NCI-H748 (cell line): ENCODE data around the gene PLA2G3.
"Not testable (repeated sequence)": the region's sequence is repeated elsewhere in the genome, so short reads cannot be mapped to it uniquely, and the experiment has no call there.

Source experiments
- DNase-seq: peaks from one replicate; lab custom pipeline; 2025; ENCODE audit not compliant: unreplicated experiment; lab: John Stamatoyannopoulos, UW

The PLA2G3 gene

DNA sequence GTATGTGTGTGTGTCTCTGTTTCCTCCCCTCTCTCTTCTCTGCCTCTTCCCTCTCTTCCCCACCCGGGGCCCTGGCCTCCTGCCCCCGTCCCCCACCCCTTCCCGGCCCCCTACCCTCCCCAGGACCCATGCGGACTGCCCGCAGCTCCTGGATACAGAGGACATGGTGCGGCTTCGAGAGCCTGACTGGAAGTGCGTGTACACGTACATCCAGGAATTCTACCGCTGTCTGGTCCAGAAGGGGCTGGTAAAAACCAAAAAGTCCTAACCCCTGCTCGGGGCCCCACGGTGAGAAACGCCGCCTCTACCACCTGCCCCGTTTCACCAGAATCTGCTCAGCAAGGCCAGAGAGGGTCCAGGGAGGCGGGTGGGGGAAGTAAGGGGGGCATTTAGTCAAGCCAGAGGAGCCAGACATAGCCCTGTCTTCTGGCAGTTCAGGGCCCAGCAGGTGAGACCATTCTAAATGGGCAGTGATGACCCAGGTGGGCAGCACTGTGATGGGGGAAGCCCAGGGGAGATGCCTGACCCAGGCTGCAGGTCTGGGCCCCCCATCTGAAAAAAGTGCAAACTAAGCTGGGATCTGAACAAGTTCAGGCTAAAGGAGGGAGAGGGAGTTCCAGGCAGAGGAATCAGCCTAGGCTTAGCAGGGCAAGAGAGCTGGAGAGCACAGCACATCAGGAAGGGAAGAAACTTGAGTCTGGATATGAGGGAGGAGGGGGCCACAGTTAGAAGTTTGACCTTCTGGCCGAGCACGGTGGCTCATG is 39.4 kb downstream of the PLA2G3 start:
- DNase-seq = no peak

DNA sequence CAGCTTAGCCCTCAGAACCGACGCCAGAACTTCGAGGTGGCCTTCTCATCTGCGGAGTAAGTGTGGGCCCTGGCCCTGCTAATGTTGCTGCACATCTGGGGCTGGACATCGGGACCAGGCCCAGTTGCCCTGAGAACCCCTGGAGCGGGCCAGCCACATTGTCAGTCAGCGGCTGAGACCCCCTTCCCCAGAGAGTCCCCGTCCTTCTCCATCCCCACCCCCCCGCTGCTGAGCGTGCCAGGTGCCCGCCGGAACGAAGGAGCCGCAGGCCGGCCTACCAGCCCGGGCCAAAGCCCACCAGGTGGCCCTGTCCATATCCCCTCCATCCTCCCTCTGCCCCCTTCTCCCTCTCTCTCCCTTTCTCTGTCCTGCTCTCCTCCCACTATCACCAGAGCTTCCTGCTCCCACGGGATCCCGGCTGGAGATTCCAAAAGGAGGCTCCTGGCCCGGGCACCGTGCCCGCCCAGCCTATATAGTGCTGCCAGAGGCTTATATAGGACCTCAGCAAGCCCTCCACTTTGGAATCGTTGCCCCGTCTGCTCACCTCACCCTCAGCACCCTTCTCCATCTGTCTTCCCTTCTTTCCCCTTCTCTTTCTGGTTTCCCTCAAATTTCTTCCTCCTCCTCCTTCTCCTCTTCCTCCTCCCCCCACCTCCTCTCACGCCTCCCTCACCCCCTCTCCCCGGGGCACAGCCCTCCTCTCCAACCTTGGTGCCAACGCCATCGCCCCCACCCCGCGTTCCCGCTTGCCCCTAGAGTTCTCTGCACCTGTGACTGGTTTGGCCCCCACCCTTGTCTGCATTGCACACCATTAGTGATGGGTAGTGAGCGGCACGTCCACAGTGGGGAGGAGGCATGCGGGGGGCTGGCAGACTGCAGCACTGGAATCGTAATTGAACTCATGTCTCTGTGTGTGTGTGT is 40.2 kb downstream of the PLA2G3 start:
- DNase-seq = no peak

DNA sequence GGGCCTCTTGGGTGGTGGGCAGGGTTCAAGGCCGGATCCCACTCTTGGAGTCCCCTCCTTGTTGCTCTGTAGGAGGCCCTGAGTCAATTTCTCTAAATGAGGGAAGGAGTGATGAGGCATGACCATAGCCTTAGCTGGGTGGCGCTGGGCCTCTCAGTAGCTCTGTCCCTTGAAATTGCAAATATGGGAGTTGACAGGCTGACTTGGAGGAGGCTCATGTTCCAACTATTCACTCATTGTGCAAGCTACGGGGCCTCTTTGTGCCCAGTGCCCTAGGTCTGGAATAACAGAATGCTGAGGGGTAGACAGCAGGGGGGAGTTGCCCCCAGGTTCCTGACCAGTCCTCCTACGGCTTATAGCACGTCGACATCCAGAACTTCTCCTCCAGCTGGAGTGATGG is 40.9 kb downstream of the PLA2G3 start:
- no peak for DNase-seq

DNA sequence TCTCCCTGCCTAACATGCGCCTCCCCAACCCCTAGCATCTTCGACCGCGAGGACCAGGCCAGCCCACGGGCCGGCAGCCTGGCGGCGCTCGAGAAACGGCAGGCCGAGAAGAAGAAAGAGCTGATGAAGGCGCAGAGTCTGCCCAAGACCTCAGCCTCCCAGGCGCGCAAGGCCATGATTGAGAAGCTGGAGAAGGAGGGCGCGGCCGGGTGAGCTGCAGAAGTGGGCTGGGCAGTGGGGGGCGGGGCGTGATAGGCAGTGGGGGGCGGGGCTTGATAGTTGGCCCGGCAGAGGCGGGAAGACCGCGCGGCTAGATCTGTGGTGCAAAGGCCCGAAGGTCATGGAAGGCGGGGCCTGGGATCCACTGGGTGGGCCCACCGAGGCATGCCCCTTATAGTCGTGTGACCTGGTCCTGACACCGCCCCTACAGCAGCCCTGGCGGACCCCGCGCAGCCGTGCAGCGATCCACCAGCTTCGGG is 41.6 kb downstream of the PLA2G3 start:
- no peak for DNase-seq

DNA sequence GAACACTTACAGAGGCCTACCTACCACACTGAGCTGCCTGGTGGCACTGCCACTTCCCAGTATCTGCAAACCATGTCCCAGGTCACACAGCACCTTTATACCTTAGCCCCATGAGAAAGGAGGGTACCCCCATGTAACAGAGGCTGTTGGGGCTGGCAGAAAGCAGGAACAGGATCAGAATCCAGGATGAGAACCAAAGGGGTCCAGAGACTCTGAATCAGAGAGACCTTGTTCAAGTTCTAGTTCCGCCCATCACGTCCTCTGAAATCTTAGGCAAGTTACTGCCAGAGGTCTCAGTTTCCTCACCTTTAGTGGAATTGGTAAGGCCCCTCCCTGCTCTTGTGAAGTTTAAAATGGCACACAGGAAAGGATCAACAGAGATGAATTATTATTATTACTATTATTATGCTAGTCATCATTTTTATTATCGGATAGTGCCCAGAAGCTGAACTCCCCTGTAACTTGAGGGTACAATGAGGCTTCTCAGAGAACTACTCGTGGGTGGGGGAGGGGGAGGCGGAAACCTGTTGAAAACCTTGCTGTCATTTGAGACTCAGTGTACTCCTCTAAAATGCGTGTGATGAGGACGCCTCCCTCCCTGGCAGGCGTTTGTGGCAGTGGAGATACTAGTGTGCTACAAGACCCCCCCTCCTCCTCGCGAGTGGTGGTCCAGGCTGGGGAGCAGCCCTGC is 42.2 kb downstream of the PLA2G3 start:
- no peak for DNase-seq

DNA sequence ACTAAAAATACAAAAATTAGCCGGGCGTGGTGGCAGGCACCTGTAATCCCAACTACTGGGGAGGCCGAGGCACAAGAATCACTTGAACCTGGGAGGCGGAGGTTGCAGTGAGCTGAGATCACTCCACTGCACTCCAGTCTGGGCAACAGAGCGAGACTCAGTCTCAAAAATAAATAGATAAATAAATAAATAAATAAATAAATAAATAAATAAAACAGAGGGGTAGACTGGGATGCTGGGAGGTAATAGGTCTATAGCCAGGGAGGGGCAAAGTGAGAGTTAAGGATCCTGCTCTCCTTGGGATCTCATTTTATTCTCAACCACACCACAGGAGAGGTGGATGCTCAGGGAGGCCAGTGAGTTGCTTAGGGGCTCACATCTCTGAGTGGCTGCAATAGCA is 42.8 kb downstream of the PLA2G3 start:
- DNase-seq = not testable (repeated sequence)

DNA sequence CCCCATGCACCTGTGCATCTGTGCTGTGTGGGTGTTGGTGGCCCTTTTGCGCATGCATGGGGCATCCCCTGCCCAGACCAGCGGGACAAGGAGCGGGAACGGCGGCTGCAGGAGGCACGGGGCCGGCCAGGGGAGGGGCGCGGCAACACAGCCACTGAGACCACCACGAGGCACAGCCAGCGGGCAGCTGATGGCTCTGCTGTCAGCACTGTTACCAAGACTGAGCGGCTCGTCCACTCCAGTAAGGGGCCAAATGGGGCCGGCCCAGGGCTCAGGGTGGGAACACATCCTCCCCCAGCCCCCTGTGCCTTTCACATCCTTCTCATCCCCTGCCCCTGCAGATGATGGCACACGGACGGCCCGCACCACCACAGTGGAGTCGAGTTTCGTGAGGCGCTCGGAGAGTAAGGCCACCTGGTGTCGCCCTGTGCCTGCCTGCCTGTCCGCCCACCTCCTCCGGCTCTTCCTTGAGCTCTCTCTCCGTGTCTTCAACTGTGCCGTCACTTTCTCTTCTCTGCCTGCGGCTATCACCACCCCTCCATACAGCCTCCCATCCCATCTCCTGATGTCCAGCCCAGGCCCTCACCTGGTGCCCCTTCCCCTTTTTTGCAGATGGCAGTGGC is 43.5 kb downstream of the PLA2G3 start:
- no peak for DNase-seq

DNA sequence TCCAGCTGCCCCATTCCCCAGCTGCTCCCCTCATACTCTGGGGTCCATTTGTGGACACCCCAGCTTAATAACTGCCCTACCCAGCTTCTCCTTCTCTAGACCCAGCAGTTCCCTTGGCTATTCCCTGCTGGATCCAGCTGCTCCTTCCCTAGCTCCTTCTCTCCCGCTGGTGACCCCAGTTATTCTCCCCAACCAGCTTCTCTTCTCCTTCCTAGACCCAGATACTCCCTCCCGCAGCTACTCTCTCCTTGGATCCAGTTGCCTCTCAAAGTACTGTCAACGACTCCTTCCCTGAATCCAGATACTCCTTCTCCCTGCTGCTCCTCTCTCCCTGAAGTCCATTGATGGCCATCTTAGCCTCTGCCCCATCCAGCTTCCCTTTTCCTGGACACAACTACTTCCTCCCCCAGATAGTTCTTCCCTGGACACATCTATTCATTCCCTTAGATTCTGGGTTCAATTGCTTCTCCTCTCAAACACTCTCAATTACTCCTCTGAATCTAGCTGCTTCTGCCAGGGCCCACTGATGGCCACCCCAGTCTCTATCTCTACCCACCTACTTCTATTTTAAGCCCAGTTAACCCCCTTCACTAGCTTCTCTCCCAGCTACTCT is 44.6 kb downstream of the PLA2G3 start:
- no peak for DNase-seq

DNA sequence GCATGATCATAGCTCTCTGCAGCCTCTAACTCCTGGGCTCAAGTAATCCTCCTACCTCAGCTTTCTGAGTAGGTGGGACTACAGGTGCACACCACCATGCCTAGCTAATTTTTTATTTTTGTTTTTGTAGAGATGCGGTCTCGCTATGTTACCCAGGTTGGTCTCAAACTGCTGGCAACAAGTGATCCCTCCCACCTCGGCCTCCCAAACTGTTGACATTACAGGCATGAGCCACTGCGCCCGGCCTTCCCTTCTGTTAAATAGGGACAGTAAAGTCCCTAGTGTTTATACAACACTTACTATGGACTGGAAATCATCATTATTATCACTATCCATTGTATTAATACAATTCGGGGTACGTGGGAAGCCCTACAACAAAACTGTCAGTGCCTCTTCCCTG is 45.6 kb downstream of the PLA2G3 start:
- no peak for DNase-seq

DNA sequence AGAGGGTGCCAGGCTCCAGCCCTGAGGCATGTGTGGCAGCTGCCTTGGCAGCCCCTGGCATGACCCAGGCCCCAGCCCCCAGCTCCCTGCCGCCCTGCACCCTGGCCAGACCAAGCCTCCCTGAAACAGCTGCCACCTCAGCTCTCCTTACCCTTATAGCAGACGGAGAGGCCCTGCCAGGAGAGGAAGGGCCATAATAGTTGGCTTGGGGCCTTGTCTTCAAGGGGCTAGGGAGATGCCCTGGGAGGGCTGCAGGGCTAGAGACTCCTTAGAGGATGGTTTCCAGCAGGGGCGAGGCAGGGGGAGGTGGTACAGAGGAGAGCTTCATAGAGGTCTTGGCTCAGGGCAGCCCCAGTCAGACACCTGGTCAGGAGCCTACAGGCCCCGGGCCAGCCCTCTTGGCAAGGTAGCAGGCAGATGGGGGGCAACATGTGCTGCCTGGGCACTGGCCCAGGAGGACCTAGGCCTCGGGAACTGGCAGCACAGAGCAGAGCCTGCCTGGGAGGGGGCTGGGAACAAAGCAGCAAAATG is 46.2 kb downstream of the PLA2G3 start:
- no peak for DNase-seq

DNA sequence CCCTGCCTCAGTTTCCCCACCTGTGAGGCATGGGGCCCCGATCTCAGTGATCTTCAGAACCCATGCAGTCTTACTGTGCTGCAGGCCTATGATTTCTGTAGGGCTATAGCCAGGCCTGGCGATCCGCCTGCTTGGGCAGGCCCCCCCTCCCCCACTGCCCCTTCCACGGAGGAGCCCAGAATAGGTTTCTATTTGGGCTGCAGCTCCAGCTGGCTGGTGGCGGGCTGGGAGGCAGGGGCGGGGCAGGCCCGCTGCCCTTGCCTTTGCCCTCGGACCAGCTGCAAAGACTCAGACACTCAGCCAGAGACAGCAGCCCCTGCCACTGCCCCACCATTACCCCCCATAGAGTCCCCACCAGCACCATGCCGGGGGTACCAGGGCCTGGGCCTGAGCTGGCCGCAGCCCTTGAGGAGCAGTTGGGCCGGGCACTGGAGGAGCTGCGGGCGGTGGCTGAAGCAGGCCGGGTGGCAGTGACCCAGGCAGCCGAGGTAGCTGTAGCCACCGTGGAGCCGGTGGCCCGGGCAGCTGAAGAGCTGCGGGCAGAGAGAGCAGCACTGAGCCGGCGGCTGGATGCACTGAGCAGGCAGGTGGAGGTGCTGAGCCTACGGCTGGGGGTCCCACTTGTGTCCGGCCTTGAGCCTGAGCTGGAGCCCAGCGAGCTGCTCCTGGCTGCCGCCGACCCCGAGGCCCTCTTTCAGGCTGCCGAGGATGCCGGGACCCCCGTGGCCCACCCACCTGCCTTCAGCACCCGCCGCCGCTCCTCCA is 47.0 kb downstream of the PLA2G3 start:
- DNase-seq = no peak

DNA sequence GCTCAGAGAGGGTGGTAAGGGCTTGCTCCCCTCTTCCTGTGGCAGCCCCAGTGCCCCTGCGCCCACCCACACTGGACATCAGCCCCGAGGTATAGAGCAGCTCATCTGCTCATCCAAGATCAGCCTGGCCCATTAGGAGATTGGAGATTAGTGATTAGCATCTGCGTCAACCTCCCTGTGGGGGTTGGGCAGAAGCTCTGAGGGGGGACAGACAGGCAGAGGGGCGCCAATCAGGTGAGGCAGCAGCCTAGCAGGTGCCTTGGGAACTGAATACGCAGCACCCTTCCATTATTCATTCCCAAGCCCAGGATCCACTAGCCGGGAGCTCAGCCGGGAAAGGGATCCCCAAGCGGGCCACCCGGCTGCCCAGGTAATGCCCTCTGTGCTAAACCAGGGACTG is 48.1 kb downstream of the PLA2G3 start:
- DNase-seq = no peak

DNA sequence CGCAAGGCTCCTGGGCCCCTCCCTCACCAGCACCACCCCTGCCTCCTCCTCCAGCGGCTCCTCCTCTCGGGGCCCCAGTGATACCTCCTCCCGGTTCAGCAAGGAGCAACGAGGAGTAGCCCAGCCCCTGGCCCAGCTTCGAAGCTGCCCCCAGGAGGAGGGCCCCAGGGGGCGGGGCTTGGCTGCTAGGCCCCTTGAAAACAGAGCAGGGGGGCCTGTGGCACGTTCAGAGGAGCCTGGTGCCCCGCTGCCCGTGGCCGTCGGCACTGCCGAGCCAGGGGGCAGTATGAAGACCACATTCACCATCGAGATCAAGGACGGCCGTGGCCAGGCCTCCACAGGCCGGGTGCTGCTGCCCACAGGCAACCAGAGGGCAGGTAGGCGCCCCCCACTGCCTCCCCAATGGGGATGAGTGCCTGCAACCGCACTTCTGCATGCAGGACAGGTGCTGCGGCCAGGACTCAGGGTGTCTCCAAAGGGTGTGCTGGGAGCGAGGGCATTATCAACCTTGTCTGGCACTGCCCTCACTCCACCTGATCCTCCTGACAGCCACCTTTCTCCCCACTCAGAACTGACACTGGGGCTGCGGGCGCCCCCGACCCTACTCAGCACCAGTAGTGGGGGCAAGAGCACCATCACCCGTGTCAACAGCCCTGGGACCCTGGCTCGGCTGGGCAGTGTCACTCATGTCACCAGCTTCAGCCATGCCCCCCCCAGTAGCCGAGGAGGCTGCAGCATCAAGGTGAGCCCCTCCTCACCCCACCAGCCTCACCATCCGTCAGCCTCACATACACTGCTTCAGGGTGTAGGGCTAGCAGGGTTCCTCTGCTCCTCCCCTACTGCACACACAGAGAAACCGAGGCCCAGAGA is 49.0 kb downstream of the PLA2G3 start:
- no peak for DNase-seq

DNA sequence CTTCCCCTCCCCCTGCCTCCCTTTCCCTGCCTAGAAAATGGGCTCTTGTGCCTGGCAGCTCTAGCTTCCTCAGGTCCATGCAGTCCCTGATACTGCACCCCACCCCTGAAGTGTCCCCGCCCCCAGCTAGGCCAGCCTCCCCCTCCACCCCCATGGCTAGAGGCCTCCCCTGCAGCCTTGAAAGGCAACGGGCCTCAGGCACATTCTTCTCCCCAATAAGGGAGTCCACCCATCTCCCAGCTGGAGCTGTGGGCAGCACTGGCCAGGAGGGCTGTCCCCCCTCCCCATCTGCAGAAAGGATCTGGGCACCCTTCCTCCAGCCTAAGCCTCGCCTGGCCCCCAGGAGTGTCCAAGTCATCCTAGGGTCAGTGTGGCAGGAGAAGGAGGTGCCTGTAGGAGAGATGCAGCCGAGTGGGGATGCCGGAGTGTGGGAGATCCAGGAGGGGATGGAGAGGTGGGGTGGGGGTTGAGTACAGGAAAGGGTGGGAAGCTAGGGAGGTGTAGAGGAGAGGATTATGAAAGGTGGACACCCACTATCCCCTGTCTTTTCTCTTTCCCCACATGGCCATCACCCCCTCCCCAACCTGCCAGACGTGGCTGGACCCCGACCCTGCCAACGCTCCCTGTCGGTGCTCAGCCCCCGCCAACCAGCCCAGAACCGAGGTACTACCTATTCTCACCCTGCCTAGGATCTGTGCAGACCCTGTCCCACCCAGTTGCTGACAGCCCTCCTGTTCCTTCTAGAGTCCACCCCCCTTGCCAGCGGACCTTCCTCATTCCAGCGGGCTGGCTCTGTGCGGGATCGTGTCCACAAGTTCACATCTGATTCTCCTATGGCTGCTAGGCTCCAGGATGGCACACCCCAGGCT is 49.9 kb downstream of the PLA2G3 start:
- DNase-seq = no peak

DNA sequence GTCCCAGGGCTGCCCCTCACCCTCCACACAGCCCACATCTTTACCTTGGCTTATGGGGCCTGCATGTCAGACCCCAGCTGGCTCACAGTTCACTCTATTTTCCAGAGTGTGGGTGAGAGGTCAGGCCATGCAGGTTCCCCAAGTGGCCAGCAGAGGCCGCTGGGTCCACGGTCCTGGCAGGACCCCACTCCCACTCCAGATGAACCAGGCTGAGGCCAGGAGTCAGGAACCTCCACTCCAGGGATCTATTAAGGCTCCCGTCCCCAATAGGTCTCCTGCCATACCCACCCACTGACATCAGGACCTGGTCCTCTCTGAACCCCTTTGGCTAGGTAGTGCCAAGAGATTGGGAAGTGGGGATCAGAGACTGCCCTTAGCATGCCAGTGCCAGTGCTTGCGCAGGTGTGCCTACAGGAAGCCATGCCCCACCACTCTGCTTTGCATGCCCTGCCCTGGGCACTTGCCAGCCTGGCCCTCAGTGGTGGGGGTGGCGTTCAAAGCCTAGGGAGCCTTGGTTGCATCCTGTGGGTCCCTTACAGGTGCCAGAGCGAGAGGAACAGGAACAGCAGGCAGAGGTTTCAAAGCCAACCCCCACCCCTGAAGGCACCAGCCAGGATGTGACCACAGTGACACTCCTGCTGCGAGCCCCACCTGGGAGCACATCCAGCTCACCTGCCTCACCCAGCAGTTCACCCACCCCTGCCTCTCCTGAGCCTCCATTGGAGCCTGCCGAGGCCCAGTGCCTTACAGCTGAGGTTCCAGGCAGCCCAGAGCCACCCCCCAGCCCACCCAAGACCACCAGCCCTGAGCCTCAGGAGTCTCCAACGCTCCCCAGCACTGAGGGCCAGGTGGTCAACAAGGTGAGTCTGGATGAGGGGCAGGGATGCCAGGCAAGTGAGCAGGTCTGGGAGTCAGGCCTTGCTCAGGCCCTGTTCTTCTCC is 50.9 kb downstream of the PLA2G3 start:
- DNase-seq = peak; percentile 16

DNA sequence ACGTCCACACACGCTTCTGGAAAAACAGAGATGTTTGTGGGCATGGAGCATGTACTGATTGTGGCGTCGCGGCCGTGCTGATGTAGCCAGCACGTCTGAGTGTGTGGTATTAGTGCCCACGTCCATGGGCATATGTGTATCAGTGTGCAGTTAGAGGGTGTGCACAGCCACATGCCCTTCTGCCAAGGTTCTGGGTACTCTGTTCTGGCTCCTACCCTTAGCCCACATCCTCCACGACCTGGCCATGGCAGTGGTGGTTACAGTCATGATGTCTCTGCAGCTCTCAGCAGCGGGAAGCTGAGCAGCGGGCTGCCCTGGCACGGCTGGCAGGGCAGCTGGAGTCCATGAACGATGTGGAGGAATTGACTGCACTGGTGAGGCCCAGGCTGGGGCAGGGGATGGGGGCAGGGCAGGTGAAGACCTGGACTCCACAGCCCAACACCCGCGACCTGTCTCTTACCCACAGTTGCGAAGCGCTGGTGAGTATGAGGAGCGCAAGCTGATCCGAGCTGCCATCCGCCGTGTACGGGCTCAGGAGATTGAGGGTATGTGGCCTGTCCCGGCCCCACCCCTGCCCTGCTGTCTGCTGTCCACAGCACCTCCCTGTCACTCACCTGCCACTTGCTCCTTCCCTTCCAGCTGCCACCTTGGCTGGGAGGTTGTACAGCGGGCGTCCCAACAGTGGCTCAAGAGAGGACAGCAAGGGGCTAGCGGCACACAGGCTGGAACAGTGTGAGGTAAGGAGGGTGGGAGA is 51.9 kb downstream of the PLA2G3 start:
- DNase-seq = no peak
